H1 (cell line): ENCODE results near the gene CXXC4. TPM values are rescaled to one million over a fixed set of nuclear protein-coding genes. Genes with fewer than 3 reads are reported as not detected.

Source experiments
- ATF2 ChIP-seq: IDR thresholded peaks from 2 replicates; pipeline ENCODE4 v1.6.1; 2012; ENCODE audit warnings: low read length, inconsistent platforms
- NANOG ChIP-seq: IDR thresholded peaks from 2 replicates; pipeline ENCODE4 v1.6.1; 2011; ENCODE audit warnings: low read length, low read depth, mild to moderate bottlenecking, inconsistent platforms; ENCODE audit not compliant: insufficient read depth, poor library complexity, severe bottlenecking
- ZNF274 ChIP-seq: IDR thresholded peaks from 2 replicates; pipeline ENCODE4 v1.7.0; 2012; ENCODE audit warnings: low read length, borderline replicate concordance; ENCODE audit errors: extremely low read depth
- polyA plus RNA-seq, 7 experiments: library from polyadenylated mRNA; depleted of rRNA in 3 of 7; stranded (reverse) in 5 of 7; unstranded in 2 of 7; fragments of >200 nt in 5 of 7; fragments of 200-250 nt in 2 of 7; gene quantifications; 1 replicate in 5 of 7; 2 replicates in 1 of 7; 4 replicates in 1 of 7; pipeline versions ENCODE4 v1.2.1 to v1.2.3, GENCODE V29; 2011 to 2013; ENCODE audit warnings: missing spikeins in 2 of 7, mixed read lengths in 2 of 7
- total RNA-seq: library from RNA; stranded (reverse); fragmentation: NEBNext Ultra II Directional; extraction: Animal tissue kit (Norgen Biotek cat#: 25700); gene quantifications from 2 replicates; pipeline ENCODE4 v1.2.1, GENCODE V29; 2021

CXXC4 gene
- total and polyA plus RNA-seq, 2 of the 8 experiments (the other 6 are each of a cell fraction or from before 2014, with no cell fraction given): 1.3 to 1.8 TPM

GRCh38 chr4:104472766-104473165, 21.9 kb downstream of the CXXC4 start (continued):
- TF ChIP-seq ATF2: no peak
- TF ChIP-seq ZNF274: no peak
- TF ChIP-seq NANOG: no peak
